A673 (cell line): ENCODE measurements around the gene CLSTN1. TPM values are rescaled to one million over a fixed set of nuclear protein-coding genes. Genes with fewer than 3 reads are reported as not detected.
A peak's percentile ranks its signal among the peaks of the same experiment; 100 is the strongest.

Experiments
- BruUV-seq: library from RNA; stranded (reverse); fragments of 400-500 nt; replicated peaks from 2 replicates; lab custom pipeline; 2021; lab: Mats Ljungman, UMichigan
- CTCF ChIA-PET: fragments of 300-600 bp; sonication (Branson Sonifier 250); formaldehyde crosslinking; loops from one replicate; lab custom pipeline; 2022; ENCODE audit warnings: antibody characterized with exemption; lab: Charles Lee
- POLR2A ChIA-PET: fragments of 300-600 bp; sonication (Branson Sonifier 250); formaldehyde crosslinking; loops from one replicate; lab custom pipeline; 2022; ENCODE audit warnings: antibody characterized with exemption; ENCODE audit not compliant: low non-redundant PET; lab: Charles Lee
- DNase-seq: peaks from one replicate; pipeline ENCODE4 v3.0.0-alpha.2; 2015; ENCODE audit warnings: low spot score
- H3K27ac ChIP-seq: fragments of 200-600 bp; sonication (generic); 2 replicates; pipeline ENCODE4 v1.5.1; 2016; ENCODE audit warnings: mixed run types, low read depth, mild to moderate bottlenecking, mixed read lengths, antibody characterized with exemption, low read length; ENCODE audit not compliant: poor library complexity, severe bottlenecking
- H3K27me3 ChIP-seq: fragments of 200-600 bp; sonication (generic); replicated peaks from 2 replicates; pipeline ENCODE4 v1.6.1; 2017; ENCODE audit warnings: mixed run types, low read depth, mild to moderate bottlenecking, mixed read lengths, antibody characterized with exemption, low read length; ENCODE audit not compliant: insufficient read depth, poor library complexity
- H3K36me3 ChIP-seq: fragments of 200-600 bp; sonication (generic); 2 replicates; pipeline ENCODE4 v1.6.1; 2016; ENCODE audit warnings: mixed run types, mild to moderate bottlenecking, mixed read lengths, antibody characterized with exemption, low read length; ENCODE audit not compliant: insufficient read depth, poor library complexity, severe bottlenecking
- H3K4me1 ChIP-seq: fragments of 200-600 bp; sonication (generic); 2 replicates; pipeline ENCODE4 v1.6.1; 2017; ENCODE audit warnings: mixed run types, mild to moderate bottlenecking, mixed read lengths, antibody characterized with exemption, low read length; ENCODE audit not compliant: insufficient read depth, poor library complexity, severe bottlenecking
- H3K4me3 ChIP-seq: fragments of 200-600 bp; sonication (generic); 2 replicates; pipeline ENCODE4 v1.5.1; 2016; ENCODE audit warnings: low read depth, mixed run types, mild to moderate bottlenecking, mixed read lengths, low read length; ENCODE audit not compliant: poor library complexity, severe bottlenecking
- H3K9me3 ChIP-seq: fragments of 200-600 bp; sonication (generic); 2 replicates; pipeline ENCODE4 v1.6.1; 2016; ENCODE audit warnings: mixed run types, low read depth, mild to moderate bottlenecking, mixed read lengths, antibody characterized with exemption, low read length; ENCODE audit not compliant: poor library complexity, severe bottlenecking
- CTCF ChIP-seq: fragments of 300-800, 200-600 bp; sonication (generic); conservative IDR thresholded peaks from 2 replicates; pipeline ENCODE4 v1.5.1; 2017; ENCODE audit warnings: low read depth, mild to moderate bottlenecking, antibody characterized with exemption, low read length, moderate library complexity, mixed read lengths
- EZH2 ChIP-seq: fragments of 200-600 bp; sonication (generic); IDR thresholded peaks from 2 replicates; pipeline ENCODE4 v1.6.1; 2017; ENCODE audit warnings: borderline replicate concordance, low read depth, mild to moderate bottlenecking, mixed read lengths, antibody characterized with exemption, low read length; ENCODE audit not compliant: poor library complexity, severe bottlenecking
- intact Hi-C: fragments of 100-400 bp; cut with micrococcal nuclease; formaldehyde crosslinking; loops from one replicate; pipeline ENCODE4 v1.10.0; 2022; ENCODE audit not compliant: unreplicated experiment
- total RNA-seq: library from RNA; stranded (reverse); gene quantifications from 2 replicates; pipeline ENCODE4 v1.2.3, GENCODE V29; 2021

Gene CLSTN1
- total RNA-seq, 1 experiment from 2014 or later, result 77.4 TPM

- no peak overlapping the region for H3K4me3 ChIP-seq
- H3K9me3 ChIP-seq, result no peaks in the 10 kb centered on the region
- intact Hi-C loops, result no loop called here
- peaks cover 6% of the 10 kb centered on the region for H3K36me3 ChIP-seq
- DNase-seq, result no peak
- H3K4me1 ChIP-seq, result peaks cover 3% of the 10 kb centered on the region
- no peaks in the 10 kb centered on the region for H3K27me3 ChIP-seq
- no peak overlapping the region for H3K27ac ChIP-seq
- no peak for TF ChIP-seq EZH2
- no peak for TF ChIP-seq CTCF
- ChIA-PET CTCF (no interaction called here), POLR2A (no interaction called here)
- BruUV-seq, result no TSS peak
These were observed 53.5 kb downstream of the CLSTN1 start for GRCh38 chr1:9770298-9770697.

GRCh38 chr1:9768983-9769382 lies 54.8 kb downstream of the CLSTN1 start:
- intact Hi-C loops, result no loop called here
- POLR2A ChIA-PET, result no interaction called here
- TF ChIP-seq CTCF, result no peak
- TF ChIP-seq EZH2, result no peak

GRCh38 chr1:9767964-9768668 lies 55.6 kb downstream of the CLSTN1 start:
- POLR2A ChIA-PET, result no interaction called here
- intact Hi-C loops, result no loop called here

More at GRCh38 chr1:9768983-9769382, 54.8 kb downstream of the CLSTN1 start:
- Histone ChIP-seq H3K4me3 (no peak overlapping the region), H3K9me3 (no peaks in the 10 kb centered on the region), H3K27me3 (no peaks in the 10 kb centered on the region), H3K27ac (no peak overlapping the region), H3K4me1 (peaks cover 3% of the 10 kb centered on the region), H3K36me3 (peaks cover 6% of the 10 kb centered on the region)
- no peak for DNase-seq
- BruUV-seq, result no TSS peak
- CTCF ChIA-PET, result no interaction called here

More at GRCh38 chr1:9767964-9768668, 55.6 kb downstream of the CLSTN1 start:
- TF ChIP-seq CTCF (no peak), EZH2 (no peak)
- H3K36me3 ChIP-seq, result peaks cover 6% of the 10 kb centered on the region
- no peaks in the 10 kb centered on the region for H3K27me3 ChIP-seq
- no peaks in the 10 kb centered on the region for H3K9me3 ChIP-seq
- CTCF ChIA-PET, result no interaction called here
- no TSS peak for BruUV-seq
- no peak overlapping the region for H3K27ac ChIP-seq
- peaks cover 3% of the 10 kb centered on the region for H3K4me1 ChIP-seq
- no peak overlapping the region for H3K4me3 ChIP-seq
- peak; percentile 30 for DNase-seq
